DND-41 (cell line): Measurements from ENCODE around the gene DCTD.

ENCODE experiments used
- ATAC-seq: fragments of 200-7000 bp; cut with Tn5 transposase; 3 replicates; pipeline ENCODE4 v1.9.1; 2021; ENCODE audit warnings: low read depth; ENCODE audit not compliant: insufficient read depth
- DNase-seq: peaks from one replicate; pipeline ENCODE4 v3.0.0-alpha.2; 2020
- H2AFZ ChIP-seq: 2 replicates; pipeline ENCODE4 v1.6.0; 2012; ENCODE audit warnings: low read depth, low read length
- H3K27ac ChIP-seq: 2 replicates; pipeline ENCODE4 v1.5.1; 2012; ENCODE audit warnings: low read length, inconsistent platforms
- H3K27me3 ChIP-seq: fragments of 200-600 bp; sonication (generic); 2 replicates; pipeline ENCODE4 v1.6.0; 2012; ENCODE audit warnings: low read length, mild to moderate bottlenecking, inconsistent platforms; ENCODE audit not compliant: insufficient read depth, poor library complexity
- H3K36me3 ChIP-seq: 2 replicates; pipeline ENCODE4 v1.5.1; 2012; ENCODE audit warnings: low read length, inconsistent platforms; ENCODE audit not compliant: insufficient read depth
- H3K4me1 ChIP-seq: 2 replicates; pipeline ENCODE4 v1.5.1; 2012; ENCODE audit warnings: mild to moderate bottlenecking, low read length; ENCODE audit not compliant: insufficient read depth
- H3K4me2 ChIP-seq: 2 replicates; pipeline ENCODE4 v1.6.0; 2012; ENCODE audit warnings: mild to moderate bottlenecking, moderate library complexity, low read length, inconsistent platforms; ENCODE audit not compliant: insufficient read depth
- H3K4me3 ChIP-seq, 2 experiments: fragments of 200-600 bp in 1 of 2; shearing (Covaris generic) in 1 of 2; 2 replicates each; pipeline ENCODE4 v1.5.1; 2012 to 2016; ENCODE audit warnings: inconsistent platforms in 2 of 2, low read length in 2 of 2, mild to moderate bottlenecking in 2 of 2, low read depth in 1 of 2, moderate library complexity in 1 of 2
- H3K79me2 ChIP-seq: 2 replicates; pipeline ENCODE4 v1.6.0; 2012; ENCODE audit warnings: low read length, inconsistent platforms; ENCODE audit not compliant: insufficient read depth
- H3K9ac ChIP-seq: 2 replicates; pipeline ENCODE4 v1.6.0; 2012; ENCODE audit warnings: low read depth, mild to moderate bottlenecking, inconsistent platforms, low read length, moderate library complexity
- H3K9me3 ChIP-seq: 2 replicates; pipeline ENCODE4 v1.5.1; 2012; ENCODE audit warnings: low read length, moderate library complexity, mild to moderate bottlenecking, inconsistent platforms; ENCODE audit not compliant: insufficient read depth, severe bottlenecking
- H4K20me1 ChIP-seq: 2 replicates; pipeline ENCODE4 v1.6.0; 2012; ENCODE audit warnings: low read length; ENCODE audit not compliant: insufficient read depth
- EZH2 ChIP-seq: IDR thresholded peaks from 3 replicates; pipeline ENCODE4 v1.6.1; 2012; ENCODE audit warnings: borderline replicate concordance, low read depth, mild to moderate bottlenecking, moderate library complexity, low read length, inconsistent platforms; ENCODE audit not compliant: severe bottlenecking
- TF ChIP-seq, protein P1 (sequence below): IDR thresholded peaks from 2 replicates; pipeline ENCODE4 v1.5.1; 2012; ENCODE audit warnings: borderline replicate concordance, low read length, moderate library complexity, mild to moderate bottlenecking; ENCODE audit not compliant: poor library complexity, severe bottlenecking; ENCODE audit errors: extremely low read depth

Gene DCTD

DNA sequence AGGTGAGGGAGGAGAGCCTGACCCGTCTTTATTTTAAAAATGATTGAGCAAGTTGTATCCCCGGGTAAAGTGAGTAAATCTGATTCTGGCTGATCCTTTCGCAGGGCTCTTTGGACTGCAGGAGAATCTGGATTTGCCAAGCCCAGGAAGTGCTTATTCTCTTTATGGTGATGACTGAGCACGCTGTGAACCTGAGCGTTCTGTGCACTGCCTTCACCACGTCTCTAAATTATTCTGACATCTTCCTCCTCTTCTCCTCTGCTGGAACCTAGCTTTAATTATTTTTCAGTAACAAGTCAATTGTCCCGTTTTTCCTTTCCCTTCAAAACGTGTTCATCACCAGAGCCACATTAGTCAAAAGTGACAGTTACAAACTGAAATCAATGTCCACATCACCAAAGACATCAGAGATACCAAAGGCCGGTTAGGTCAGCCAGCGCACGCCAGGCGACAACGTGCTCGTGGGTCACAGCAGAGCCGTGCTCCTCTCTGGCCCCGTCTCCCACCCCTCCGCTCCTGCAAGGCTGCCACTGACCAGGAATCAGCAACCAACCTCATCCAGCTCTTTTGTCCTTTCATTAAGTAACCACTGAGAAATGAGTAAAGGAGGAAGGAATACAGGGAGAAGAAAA lies 74.3 kb downstream of the DCTD start:
- TF ChIP-seq, protein P1, sequence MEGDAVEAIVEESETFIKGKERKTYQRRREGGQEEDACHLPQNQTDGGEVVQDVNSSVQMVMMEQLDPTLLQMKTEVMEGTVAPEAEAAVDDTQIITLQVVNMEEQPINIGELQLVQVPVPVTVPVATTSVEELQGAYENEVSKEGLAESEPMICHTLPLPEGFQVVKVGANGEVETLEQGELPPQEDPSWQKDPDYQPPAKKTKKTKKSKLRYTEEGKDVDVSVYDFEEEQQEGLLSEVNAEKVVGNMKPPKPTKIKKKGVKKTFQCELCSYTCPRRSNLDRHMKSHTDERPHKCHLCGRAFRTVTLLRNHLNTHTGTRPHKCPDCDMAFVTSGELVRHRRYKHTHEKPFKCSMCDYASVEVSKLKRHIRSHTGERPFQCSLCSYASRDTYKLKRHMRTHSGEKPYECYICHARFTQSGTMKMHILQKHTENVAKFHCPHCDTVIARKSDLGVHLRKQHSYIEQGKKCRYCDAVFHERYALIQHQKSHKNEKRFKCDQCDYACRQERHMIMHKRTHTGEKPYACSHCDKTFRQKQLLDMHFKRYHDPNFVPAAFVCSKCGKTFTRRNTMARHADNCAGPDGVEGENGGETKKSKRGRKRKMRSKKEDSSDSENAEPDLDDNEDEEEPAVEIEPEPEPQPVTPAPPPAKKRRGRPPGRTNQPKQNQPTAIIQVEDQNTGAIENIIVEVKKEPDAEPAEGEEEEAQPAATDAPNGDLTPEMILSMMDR, result no peak
- Histone ChIP-seq H3K9ac (no peak overlapping the region), H2AFZ (no peak overlapping the region), H3K36me3 (no peaks in the 10 kb centered on the region), H4K20me1 (no peaks in the 10 kb centered on the region), H3K79me2 (no peaks in the 10 kb centered on the region), H3K4me2 (no peak overlapping the region), H3K4me1 (no peaks in the 10 kb centered on the region), H3K27me3 (no peaks in the 10 kb centered on the region), H3K9me3 (no peaks in the 10 kb centered on the region), H3K27ac (no peak overlapping the region), H3K4me3 (no peak overlapping the region)
- no peak for DNase-seq
- no peak for ATAC-seq

DNA sequence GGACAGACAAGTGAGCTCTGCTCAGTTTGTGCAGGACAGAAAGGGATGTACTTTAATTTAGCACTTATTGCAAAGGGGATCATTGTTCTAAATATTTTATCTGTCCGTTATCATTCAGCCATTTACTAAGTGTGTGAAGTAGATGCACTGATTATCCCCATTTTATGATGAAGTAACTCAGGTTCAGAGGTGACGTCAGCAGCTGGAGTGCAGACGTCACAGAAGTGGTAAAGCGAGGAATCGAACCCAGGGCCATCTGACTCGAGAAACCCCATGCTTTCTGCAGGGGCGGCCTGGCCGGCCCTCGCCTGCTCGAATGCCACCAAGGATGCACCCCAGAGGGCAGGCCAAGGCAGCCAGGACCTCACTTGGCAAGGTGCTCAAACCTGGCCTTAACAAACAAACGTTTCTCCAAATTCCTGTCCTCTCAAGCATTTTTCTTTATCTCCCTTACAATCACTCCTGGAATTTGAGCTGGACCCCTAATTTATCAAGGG lies 75.0 kb downstream of the DCTD start:
- Histone ChIP-seq H3K27me3 (no peaks in the 10 kb centered on the region), H4K20me1 (no peaks in the 10 kb centered on the region), H3K79me2 (no peaks in the 10 kb centered on the region), H3K4me1 (no peaks in the 10 kb centered on the region), H3K4me2 (no peak overlapping the region), H3K36me3 (no peaks in the 10 kb centered on the region), H3K27ac (no peak overlapping the region), H3K9me3 (no peaks in the 10 kb centered on the region), H2AFZ (no peak overlapping the region), H3K9ac (no peak overlapping the region), H3K4me3 (no peak overlapping the region)
- no peak for ATAC-seq
- no peak for DNase-seq
- TF ChIP-seq, protein P1, result no peak
- no peak for TF ChIP-seq EZH2

DNA sequence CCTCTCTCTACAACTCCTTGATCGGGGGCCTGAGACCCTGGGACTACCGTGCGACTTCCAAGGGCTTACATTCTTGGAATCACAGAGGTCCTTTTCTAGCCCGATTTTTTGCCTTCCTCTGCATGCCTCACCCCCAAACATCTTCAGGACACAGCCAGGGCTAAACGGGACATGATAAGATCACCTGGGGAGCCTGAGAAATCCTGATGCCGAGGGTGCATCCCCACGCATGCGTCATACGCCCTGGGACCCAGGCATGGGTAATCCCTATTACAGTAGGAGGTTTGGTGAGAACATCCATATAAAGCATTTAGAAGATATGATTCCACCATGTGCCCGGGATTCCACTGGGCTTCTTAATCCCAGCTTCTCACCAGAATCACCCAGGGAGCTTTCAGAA lies 77.1 kb downstream of the DCTD start:
- no peak for ATAC-seq
- no peak overlapping the region for H3K4me3 ChIP-seq
- no peaks in the 10 kb centered on the region for H4K20me1 ChIP-seq
- H3K4me2 ChIP-seq, result no peak overlapping the region
- no peak overlapping the region for H3K27ac ChIP-seq
- H3K27me3 ChIP-seq, result no peaks in the 10 kb centered on the region
- no peaks in the 10 kb centered on the region for H3K79me2 ChIP-seq
- no peak overlapping the region for H2AFZ ChIP-seq
- H3K9me3 ChIP-seq, result no peaks in the 10 kb centered on the region
- H3K9ac ChIP-seq, result no peak overlapping the region
- TF ChIP-seq, protein P1, result no peak
- H3K4me1 ChIP-seq, result no peaks in the 10 kb centered on the region
- no peaks in the 10 kb centered on the region for H3K36me3 ChIP-seq
- DNase-seq, result no peak
